Bronchial epithelial cell (primary cell): Measurements from ENCODE around the gene FRMD4A. TPM values are rescaled to one million over a fixed set of nuclear protein-coding genes. Genes with fewer than 3 reads are reported as not detected.

Source experiments
- DNase-seq: peaks from one replicate; pipeline ENCODE4 v3.0.0-alpha.2; 2010; ENCODE audit warnings: low read depth
- FAIRE-seq: peaks from 2 replicates; lab custom pipeline; 2011; peaks lifted over from hg19 to GRCh38; lab: Jason Lieb, UNC
- H3K27me3 ChIP-seq: 2 replicates; pipeline ENCODE4 v1.5.1; 2011; ENCODE audit warnings: low read length; ENCODE audit not compliant: control insufficient read depth, insufficient read depth
- H3K36me3 ChIP-seq: 2 replicates; pipeline ENCODE4 v1.5.1; 2011; ENCODE audit warnings: low read length; ENCODE audit not compliant: control insufficient read depth, insufficient read depth
- H3K4me3 ChIP-seq: 2 replicates; pipeline ENCODE4 v1.5.1; 2011; ENCODE audit warnings: mild to moderate bottlenecking, low read depth, low read length, control low read depth
- total RNA-seq: library from RNA; depleted of rRNA; stranded (reverse); fragments of >200 nt; gene quantifications from 2 replicates; pipeline ENCODE4 v1.2.1, GENCODE V29; 2014
- TF ChIP-seq, protein P1 (sequence below): IDR thresholded peaks from 2 replicates; pipeline ENCODE4 v1.5.1; 2011; ENCODE audit warnings: mild to moderate bottlenecking, moderate library complexity, low read length, control low read depth, inconsistent platforms; ENCODE audit not compliant: insufficient read depth, severe bottlenecking

Gene FRMD4A
- total RNA-seq, 1 donor from 2014 or later = 3.2 TPM

DNA sequence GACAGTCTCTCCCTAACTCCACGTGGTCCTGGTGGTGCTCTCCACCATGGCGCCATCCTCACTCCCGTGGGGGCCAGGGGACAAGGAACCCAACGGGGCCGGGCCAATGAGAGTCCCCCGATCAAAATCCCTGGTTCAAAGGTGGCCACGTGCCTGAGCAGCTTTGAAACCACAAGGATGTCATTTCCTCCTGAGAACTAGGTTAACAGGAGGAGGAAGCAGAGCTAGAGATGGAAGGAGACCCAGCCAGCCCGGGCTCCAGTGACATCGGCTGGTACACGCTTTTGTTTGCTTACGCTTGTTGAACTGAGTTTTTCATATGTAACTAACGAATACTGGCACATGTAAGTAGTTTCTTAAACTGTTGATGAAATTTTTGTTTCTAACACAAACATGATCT is 682.3 kb downstream of the FRMD4A start:
- peaks cover 5% of the 10 kb centered on the region for H3K36me3 ChIP-seq
- TF ChIP-seq, protein P1, sequence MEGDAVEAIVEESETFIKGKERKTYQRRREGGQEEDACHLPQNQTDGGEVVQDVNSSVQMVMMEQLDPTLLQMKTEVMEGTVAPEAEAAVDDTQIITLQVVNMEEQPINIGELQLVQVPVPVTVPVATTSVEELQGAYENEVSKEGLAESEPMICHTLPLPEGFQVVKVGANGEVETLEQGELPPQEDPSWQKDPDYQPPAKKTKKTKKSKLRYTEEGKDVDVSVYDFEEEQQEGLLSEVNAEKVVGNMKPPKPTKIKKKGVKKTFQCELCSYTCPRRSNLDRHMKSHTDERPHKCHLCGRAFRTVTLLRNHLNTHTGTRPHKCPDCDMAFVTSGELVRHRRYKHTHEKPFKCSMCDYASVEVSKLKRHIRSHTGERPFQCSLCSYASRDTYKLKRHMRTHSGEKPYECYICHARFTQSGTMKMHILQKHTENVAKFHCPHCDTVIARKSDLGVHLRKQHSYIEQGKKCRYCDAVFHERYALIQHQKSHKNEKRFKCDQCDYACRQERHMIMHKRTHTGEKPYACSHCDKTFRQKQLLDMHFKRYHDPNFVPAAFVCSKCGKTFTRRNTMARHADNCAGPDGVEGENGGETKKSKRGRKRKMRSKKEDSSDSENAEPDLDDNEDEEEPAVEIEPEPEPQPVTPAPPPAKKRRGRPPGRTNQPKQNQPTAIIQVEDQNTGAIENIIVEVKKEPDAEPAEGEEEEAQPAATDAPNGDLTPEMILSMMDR = no peak
- H3K4me3 ChIP-seq = no peak overlapping the region
- FAIRE-seq (no peak), DNase-seq (no peak)
- no peaks in the 10 kb centered on the region for H3K27me3 ChIP-seq

DNA sequence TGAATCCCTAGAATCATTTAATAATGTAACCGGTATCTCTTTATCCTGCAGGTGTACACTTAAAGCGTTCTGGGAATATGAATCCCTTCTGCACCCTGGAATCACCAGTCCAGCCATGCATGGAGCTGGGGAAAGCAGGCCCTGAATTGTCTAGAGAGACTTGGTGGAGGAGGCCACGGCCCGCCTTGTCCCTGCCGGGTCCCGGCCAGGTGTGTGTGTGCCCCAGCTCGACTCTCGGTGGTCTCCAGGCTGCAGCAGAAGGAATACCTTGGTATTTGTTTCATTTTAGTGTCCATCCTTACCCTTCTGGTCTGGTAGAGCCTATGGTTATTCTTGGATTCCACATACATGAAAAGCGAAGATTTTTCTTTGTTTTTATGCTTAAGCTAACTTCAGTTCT is 685.9 kb downstream of the FRMD4A start:
- no peak for DNase-seq
- no peak for FAIRE-seq

DNA sequence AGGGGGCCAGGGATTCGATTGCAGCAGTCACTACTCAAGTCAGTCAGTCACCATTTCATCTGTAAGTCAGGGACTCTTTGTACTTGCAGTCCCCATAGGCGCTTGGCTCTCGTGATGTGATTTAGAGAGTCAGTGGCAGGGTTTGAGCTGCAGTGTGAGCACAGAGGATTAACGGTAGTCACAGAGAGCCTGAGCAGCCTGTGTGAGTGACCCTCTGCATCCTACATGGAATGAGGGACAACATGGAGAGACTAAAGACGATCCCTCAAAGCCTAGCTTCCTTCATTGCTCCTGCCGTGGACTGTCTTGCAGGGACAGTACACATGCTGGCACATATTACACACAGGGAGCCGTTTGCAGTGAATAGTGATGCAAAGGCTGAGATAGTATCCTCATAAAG is 687.7 kb downstream of the FRMD4A start:
- no peaks in the 10 kb centered on the region for H3K27me3 ChIP-seq
- no peak for DNase-seq
- TF ChIP-seq, protein P1 = no peak
- no peak for FAIRE-seq
- no peak overlapping the region for H3K4me3 ChIP-seq
- H3K36me3 ChIP-seq = peaks cover 7% of the 10 kb centered on the region

More for the DNA sequence above, 685.9 kb downstream of the FRMD4A start:
- Histone ChIP-seq H3K27me3 (no peaks in the 10 kb centered on the region), H3K36me3 (peaks cover 6% of the 10 kb centered on the region), H3K4me3 (no peak overlapping the region)
- TF ChIP-seq, protein P1 = no peak

DNA sequence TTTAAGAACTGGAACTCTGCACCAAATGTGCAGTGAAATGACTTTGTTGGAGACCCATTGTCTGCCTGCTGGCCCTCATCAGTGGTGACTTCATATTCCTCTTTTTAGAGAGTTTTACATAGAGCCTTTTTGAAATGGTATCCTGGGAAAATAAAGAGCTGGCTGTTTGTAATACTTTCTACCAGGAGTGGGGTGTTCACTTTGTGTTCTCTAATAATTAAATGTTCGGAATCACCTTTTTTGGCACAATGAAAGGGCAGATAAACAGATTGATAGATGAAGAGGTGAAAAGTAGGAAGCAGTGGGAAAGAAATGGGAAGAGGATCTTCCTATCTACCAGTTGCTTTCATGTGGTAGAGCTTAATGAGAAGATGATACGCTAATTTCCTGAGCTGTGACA is 688.4 kb downstream of the FRMD4A start:
- TF ChIP-seq, protein P1 = no peak
- Histone ChIP-seq H3K4me3 (no peak overlapping the region), H3K27me3 (no peaks in the 10 kb centered on the region), H3K36me3 (peaks cover 7% of the 10 kb centered on the region)
- DNase-seq (no peak), FAIRE-seq (no peak)

DNA sequence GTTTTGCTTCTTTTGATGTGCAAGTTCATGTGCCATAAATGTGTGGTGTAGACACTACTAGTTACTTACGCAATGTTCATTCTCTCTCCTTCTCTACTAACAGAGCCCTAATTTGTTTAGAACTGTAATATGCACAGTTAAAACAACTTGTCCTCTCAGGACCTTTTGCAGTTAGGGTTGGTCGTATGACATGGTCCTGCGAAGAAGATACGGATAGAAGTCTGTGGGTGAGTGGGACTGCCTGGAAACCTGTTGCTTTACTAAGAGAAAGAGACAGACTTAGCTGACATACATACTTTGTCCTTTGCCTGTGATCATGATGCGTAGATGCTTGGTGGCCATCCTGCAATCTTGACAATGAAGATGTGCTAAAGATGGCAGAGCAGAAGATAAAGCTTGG is 692.8 kb downstream of the FRMD4A start:
- Histone ChIP-seq H3K36me3 (peaks cover 2% of the 10 kb centered on the region), H3K4me3 (no peak overlapping the region), H3K27me3 (no peaks in the 10 kb centered on the region)
- DNase-seq (no peak), FAIRE-seq (no peak)
- TF ChIP-seq, protein P1 = no peak

DNA sequence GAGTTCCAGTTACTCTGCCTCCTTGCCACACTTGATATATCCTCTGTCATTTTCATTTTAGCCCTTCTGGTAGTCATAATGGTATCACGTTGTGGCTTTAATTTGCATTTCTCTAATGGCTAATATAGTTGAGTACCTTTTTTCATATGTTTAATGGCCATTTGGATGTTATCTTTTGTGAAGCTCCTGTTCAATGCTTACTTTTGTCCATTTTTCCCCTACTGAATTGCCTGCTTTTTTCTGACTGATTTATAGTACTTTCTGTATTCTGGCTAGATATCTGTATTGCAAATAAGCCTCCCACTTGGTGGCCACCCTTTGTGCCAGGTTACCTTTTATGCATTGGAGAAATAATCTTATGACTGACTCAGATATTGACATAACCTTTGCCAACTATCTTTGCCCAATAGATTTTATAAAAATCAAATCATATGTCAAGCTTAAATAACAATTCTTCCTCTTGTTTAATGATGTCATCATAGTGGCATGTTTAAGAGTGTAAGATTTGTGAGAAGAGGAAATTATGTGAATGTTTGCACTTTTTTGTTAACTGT is 693.3 kb downstream of the FRMD4A start:
- TF ChIP-seq, protein P1 = no peak
- no peak for FAIRE-seq

More for the DNA sequence above, 693.3 kb downstream of the FRMD4A start:
- H3K4me3 ChIP-seq = no peak overlapping the region
- H3K27me3 ChIP-seq = no peaks in the 10 kb centered on the region
- no peak for DNase-seq
- peaks cover 2% of the 10 kb centered on the region for H3K36me3 ChIP-seq
